Progenitor cell of endocrine pancreas (in vitro differentiated cells): ENCODE results near the gene SETBP1. TPM values are rescaled to one million over a fixed set of nuclear protein-coding genes. Genes with fewer than 3 reads are reported as not detected.

ENCODE experiments used
- DNase-seq: peaks from one replicate; pipeline ENCODE4 v3.0.0; 2021; ENCODE audit warnings: low spot score; ENCODE audit not compliant: unreplicated experiment
- H3K27ac Mint-ChIP-seq: 2 replicates; pipeline ENCODE4 v1.8.0; 2021; ENCODE audit warnings: mild to moderate bottlenecking, moderate library complexity, mixed read lengths
- H3K27me3 Mint-ChIP-seq: 2 replicates; pipeline ENCODE4 v1.8.0; 2021; ENCODE audit warnings: mixed read lengths
- H3K36me3 Mint-ChIP-seq: 2 replicates; pipeline ENCODE4 v1.8.0; 2022; ENCODE audit warnings: mixed read lengths; ENCODE audit not compliant: insufficient read depth
- H3K4me1 Mint-ChIP-seq: 2 replicates; pipeline ENCODE4 v1.8.0; 2021; ENCODE audit warnings: low read depth, mixed read lengths
- H3K4me3 Mint-ChIP-seq: 2 replicates; pipeline ENCODE4 v1.8.0; 2021; ENCODE audit warnings: low read depth, mild to moderate bottlenecking, moderate library complexity, mixed read lengths
- H3K9me3 Mint-ChIP-seq: 2 replicates; pipeline ENCODE4 v1.8.0; 2021; ENCODE audit warnings: low read depth, mixed read lengths
- total RNA-seq: library from RNA; stranded (reverse); gene quantifications from 2 replicates; pipeline ENCODE4 v1.2.1, GENCODE V29; 2021
- TF ChIP-seq, protein P1 (sequence below): fragments of 200-600 bp; sonication (generic); IDR thresholded peaks from one replicate; pipeline ENCODE4 v1.5.0; 2021; ENCODE audit warnings: antibody characterized with exemption, mild to moderate bottlenecking; ENCODE audit not compliant: unreplicated experiment

SETBP1 gene
- total RNA-seq, 1 donor from 2014 or later: 30.8 TPM

DNA sequence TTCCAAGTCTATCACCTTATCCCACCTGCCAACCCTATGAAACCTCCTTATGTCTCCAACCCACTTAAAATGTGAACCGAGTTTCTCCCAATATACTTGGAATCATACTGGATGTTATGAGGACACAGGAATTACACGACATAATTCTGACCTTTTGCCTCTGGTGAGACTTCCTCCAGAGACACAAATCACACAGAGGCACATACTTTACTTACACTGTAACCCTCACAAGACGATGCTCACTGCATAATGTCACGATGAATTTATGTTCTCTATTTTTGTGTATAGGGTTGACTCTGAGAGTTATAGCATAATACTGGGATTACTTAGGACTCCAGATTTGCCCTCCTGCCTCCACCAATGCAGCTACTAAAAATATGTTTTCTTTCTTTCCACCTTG is 28.0 kb upstream of the SETBP1 start:
- Mint-ChIP-seq H3K9me3 (no peaks in the 10 kb centered on the region), H3K4me1 (peaks cover 3% of the 10 kb centered on the region), H3K4me3 (no peak overlapping the region), H3K27me3 (no peaks in the 10 kb centered on the region), H3K27ac (no peak overlapping the region), H3K36me3 (no peaks in the 10 kb centered on the region)
- DNase-seq: no peak
- TF ChIP-seq, protein P1, sequence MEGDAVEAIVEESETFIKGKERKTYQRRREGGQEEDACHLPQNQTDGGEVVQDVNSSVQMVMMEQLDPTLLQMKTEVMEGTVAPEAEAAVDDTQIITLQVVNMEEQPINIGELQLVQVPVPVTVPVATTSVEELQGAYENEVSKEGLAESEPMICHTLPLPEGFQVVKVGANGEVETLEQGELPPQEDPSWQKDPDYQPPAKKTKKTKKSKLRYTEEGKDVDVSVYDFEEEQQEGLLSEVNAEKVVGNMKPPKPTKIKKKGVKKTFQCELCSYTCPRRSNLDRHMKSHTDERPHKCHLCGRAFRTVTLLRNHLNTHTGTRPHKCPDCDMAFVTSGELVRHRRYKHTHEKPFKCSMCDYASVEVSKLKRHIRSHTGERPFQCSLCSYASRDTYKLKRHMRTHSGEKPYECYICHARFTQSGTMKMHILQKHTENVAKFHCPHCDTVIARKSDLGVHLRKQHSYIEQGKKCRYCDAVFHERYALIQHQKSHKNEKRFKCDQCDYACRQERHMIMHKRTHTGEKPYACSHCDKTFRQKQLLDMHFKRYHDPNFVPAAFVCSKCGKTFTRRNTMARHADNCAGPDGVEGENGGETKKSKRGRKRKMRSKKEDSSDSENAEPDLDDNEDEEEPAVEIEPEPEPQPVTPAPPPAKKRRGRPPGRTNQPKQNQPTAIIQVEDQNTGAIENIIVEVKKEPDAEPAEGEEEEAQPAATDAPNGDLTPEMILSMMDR: no peak

DNA sequence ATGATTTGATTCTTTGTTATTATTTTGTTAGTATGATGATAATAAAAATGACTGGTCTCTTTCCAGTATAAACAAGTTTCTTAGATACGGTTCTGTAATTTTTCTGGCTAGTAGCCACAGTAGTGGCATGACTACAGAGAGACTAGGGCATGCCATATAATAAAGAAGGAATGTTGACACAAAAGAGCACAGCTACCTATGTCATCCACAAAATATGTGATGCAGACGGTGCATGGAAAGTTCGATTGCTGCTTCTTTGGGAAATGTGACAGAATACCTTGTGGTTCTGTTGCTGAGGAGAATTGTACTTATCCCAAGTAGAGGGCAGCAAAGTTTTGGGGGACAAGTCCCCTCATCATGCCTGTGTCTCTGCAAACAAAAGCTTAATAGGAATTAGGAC is 26.1 kb upstream of the SETBP1 start:
- TF ChIP-seq, protein P1: no peak
- Mint-ChIP-seq H3K4me3 (no peak overlapping the region), H3K27ac (no peak overlapping the region), H3K27me3 (peaks cover 1% of the 10 kb centered on the region), H3K36me3 (no peaks in the 10 kb centered on the region), H3K9me3 (no peaks in the 10 kb centered on the region), H3K4me1 (peaks cover 3% of the 10 kb centered on the region)
- DNase-seq: no peak

GRCh38 chr18:44655435-44655834 is 25.3 kb upstream of the SETBP1 start:
- TF ChIP-seq, protein P1: no peak
- DNase-seq: no peak
- Mint-ChIP-seq H3K4me3 (no peak overlapping the region), H3K36me3 (no peaks in the 10 kb centered on the region), H3K4me1 (peaks cover 3% of the 10 kb centered on the region), H3K27me3 (peaks cover 6% of the 10 kb centered on the region), H3K27ac (no peak overlapping the region), H3K9me3 (no peaks in the 10 kb centered on the region)

DNA sequence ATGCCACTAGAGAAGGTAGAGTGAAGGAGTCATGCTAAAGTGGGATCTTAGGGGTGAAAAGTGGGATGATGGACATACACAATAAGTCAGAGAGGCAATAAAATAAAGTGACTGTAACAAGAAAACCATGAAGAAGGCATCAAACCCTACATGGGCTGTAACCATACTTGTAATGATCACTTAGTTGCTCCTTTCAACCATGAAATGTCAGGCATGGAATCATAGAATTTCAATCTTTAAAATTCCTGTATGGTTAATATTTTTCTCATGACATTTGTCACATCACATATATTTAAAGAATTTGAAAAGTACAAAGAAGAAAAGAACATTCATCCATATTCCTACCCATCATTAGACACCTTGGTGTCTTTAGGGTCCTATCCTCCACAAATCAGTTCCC is 20.9 kb upstream of the SETBP1 start:
- no peaks in the 10 kb centered on the region for H3K9me3 Mint-ChIP-seq
- no peak overlapping the region for H3K4me3 Mint-ChIP-seq
- H3K27me3 Mint-ChIP-seq: peaks cover 6% of the 10 kb centered on the region
- DNase-seq: no peak
- TF ChIP-seq, protein P1: no peak
- no peak overlapping the region for H3K27ac Mint-ChIP-seq
- H3K4me1 Mint-ChIP-seq: no peaks in the 10 kb centered on the region
- H3K36me3 Mint-ChIP-seq: no peaks in the 10 kb centered on the region

DNA sequence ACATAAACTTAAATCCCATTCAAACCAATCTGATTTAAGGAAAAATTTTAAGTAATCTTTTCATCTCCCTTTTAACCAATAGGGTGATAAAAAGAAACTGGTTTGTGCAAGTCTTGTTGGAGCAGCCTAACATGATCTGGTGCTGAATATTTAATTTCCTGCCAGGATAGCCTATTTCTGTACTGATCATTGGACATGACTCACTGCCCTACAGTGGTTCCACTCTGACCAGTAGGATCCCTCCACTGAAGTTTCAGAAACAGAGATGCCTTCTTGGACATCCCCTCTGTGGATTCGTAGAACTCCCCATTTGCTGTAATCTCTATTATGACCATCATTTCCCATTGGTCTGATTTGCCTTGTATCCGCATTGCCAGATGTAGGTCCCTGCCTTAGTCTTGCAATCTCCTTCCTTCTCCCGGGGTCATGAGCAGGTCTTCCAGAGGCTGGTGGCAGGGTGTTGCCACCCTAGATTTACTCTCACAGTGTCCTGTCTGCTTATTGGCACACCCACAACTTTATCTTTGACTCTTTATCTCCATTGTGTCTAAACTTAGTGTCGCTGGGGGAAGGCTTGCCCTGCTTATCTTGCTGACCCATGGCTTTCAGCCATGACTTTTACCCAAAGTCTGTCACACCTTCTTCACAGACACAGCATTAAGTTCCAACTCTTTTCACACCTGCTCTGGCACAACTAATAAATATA is 12.3 kb upstream of the SETBP1 start:
- Mint-ChIP-seq H3K27ac (no peak overlapping the region), H3K9me3 (no peaks in the 10 kb centered on the region), H3K4me1 (peaks cover 2% of the 10 kb centered on the region), H3K4me3 (no peak overlapping the region), H3K27me3 (peaks cover 11% of the 10 kb centered on the region), H3K36me3 (no peaks in the 10 kb centered on the region)
- no peak for DNase-seq
- TF ChIP-seq, protein P1: no peak
